HuH-7.5 (cell line): ENCODE results near the gene GALNT11.
"Not testable (repeated sequence)": the region's sequence is repeated elsewhere in the genome, so short reads cannot be mapped to it uniquely, and the experiment has no call there.

Source experiments
- DNase-seq: peaks from one replicate; pipeline ENCODE4 v3.0.0; 2011; ENCODE audit warnings: low spot score

GALNT11 gene

GRCh38 chr7:152075379-152075778, 49.9 kb downstream of the GALNT11 start:
- DNase-seq: not testable (repeated sequence)

GRCh38 chr7:152076324-152076821, 50.9 kb downstream of the GALNT11 start:
- peak; percentile 13 for DNase-seq

- no peak for DNase-seq
These were observed 51.8 kb downstream of the GALNT11 start for GRCh38 chr7:152076940-152077933.

GRCh38 chr7:152078025-152078424, 52.6 kb downstream of the GALNT11 start:
- no peak for DNase-seq

GRCh38 chr7:152078786-152079185, 53.3 kb downstream of the GALNT11 start:
- DNase-seq: no peak

GRCh38 chr7:152081088-152081487, 55.6 kb downstream of the GALNT11 start:
- DNase-seq: peak; percentile 25

- DNase-seq: not testable (repeated sequence)
These were observed 56.7 kb downstream of the GALNT11 start for GRCh38 chr7:152082073-152082721.

- DNase-seq: no peak
These were observed 59.7 kb downstream of the GALNT11 start for GRCh38 chr7:152085131-152085530.

- no peak for DNase-seq
These were observed 61.0 kb downstream of the GALNT11 start for GRCh38 chr7:152086513-152086912.

- no peak for DNase-seq
These were observed 63.7 kb downstream of the GALNT11 start for GRCh38 chr7:152089183-152089582.

GRCh38 chr7:152090747-152091146, 65.3 kb downstream of the GALNT11 start:
- no peak for DNase-seq

GRCh38 chr7:152093717-152094116, 68.2 kb downstream of the GALNT11 start:
- DNase-seq: no peak

- DNase-seq: no peak
These were observed 70.3 kb downstream of the GALNT11 start for GRCh38 chr7:152095771-152096170.

GRCh38 chr7:152097330-152097729, 71.9 kb downstream of the GALNT11 start:
- DNase-seq: no peak

GRCh38 chr7:152103066-152103465, 77.6 kb downstream of the GALNT11 start:
- no peak for DNase-seq

- DNase-seq: no peak
These were observed 78.2 kb downstream of the GALNT11 start for GRCh38 chr7:152103691-152104090.

GRCh38 chr7:152105205-152105604, 79.7 kb downstream of the GALNT11 start:
- no peak for DNase-seq

GRCh38 chr7:152106990-152107389, 81.5 kb downstream of the GALNT11 start:
- no peak for DNase-seq

- no peak for DNase-seq
These were observed 82.5 kb downstream of the GALNT11 start for GRCh38 chr7:152107945-152108344.

GRCh38 chr7:152108359-152108758, 82.9 kb downstream of the GALNT11 start:
- no peak for DNase-seq

- no peak for DNase-seq
These were observed 87.4 kb downstream of the GALNT11 start for GRCh38 chr7:152112829-152113228.

GRCh38 chr7:152115021-152115718, 89.7 kb downstream of the GALNT11 start:
- DNase-seq: no peak
